ENCODE measurements around the gene OTOG. TPM values are rescaled to one million over a fixed set of nuclear protein-coding genes. Genes with fewer than 3 reads are reported as not detected.

Gene OTOG
- total RNA-seq, 1 experiment from 2014 or later = not detected

GRCh38 chr11:17513853-17514252 is 33.2 kb upstream of the OTOG start:
- Histone ChIP-seq H3K4me3 (no peak overlapping the region), H3K36me3 (no peaks in the 10 kb centered on the region), H3K27me3 (no peaks in the 10 kb centered on the region), H3K9me3 (no peaks in the 10 kb centered on the region)
- DNase-seq = peak; percentile 11

DNA sequence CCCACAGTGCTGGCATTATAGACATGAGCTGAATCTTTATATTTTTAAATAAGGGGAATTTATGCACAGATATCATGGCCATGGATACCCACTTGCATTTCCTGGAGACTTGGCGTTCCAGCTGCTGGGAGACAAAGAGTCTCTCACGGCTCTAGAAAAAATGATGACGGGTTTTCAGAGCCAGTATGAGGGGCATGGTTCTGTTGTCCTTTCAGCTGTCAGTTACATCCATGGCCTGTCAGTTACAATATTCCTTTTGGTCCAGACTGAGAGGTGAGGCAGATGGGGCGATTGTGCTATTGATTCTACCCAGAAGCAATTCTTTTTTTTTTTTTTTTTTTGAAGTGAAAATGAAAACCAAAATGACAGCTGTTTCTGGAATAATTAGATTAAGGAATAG is 32.6 kb upstream of the OTOG start:
- H3K4me3 ChIP-seq = no peak overlapping the region
- DNase-seq = no peak
- no peaks in the 10 kb centered on the region for H3K9me3 ChIP-seq
- H3K36me3 ChIP-seq = no peaks in the 10 kb centered on the region
- no peaks in the 10 kb centered on the region for H3K27me3 ChIP-seq

GRCh38 chr11:17515443-17516176 is 31.4 kb upstream of the OTOG start:
- no peak overlapping the region for H3K4me3 ChIP-seq
- DNase-seq = no peak
- H3K9me3 ChIP-seq = no peaks in the 10 kb centered on the region
- no peaks in the 10 kb centered on the region for H3K27me3 ChIP-seq
- no peaks in the 10 kb centered on the region for H3K36me3 ChIP-seq

DNA sequence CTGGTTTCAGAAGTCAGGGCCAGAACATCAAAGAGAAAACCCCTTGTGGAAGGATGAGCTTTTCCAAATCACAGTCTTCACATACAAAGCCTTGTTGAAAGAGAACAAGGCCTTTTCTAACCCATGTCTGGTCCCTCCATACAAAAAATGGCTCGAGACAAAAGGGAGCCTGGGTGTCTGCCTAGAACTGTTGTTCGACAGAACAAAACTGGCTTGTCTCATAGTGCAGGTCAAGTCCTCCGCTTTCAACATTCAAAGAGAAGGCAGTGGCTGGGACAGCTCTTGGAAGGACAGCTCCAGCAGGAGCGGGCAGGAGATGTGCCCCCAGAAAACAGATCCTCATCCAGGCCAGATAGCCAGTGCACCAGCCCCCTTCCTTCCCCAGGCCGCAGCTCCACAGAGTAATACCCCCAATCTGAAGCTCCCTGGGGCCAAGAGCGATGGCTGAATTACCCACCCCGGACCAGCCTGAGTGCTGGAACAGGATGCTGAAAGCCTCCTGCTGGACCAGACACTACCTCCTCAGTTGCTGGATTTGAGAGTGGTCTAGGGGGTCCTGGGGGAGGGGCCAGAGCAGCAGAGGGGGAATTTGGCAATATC is 30.4 kb upstream of the OTOG start:
- Histone ChIP-seq H3K36me3 (no peaks in the 10 kb centered on the region), H3K4me3 (no peak overlapping the region), H3K9me3 (no peaks in the 10 kb centered on the region), H3K27me3 (no peaks in the 10 kb centered on the region)
- DNase-seq = no peak

DNA sequence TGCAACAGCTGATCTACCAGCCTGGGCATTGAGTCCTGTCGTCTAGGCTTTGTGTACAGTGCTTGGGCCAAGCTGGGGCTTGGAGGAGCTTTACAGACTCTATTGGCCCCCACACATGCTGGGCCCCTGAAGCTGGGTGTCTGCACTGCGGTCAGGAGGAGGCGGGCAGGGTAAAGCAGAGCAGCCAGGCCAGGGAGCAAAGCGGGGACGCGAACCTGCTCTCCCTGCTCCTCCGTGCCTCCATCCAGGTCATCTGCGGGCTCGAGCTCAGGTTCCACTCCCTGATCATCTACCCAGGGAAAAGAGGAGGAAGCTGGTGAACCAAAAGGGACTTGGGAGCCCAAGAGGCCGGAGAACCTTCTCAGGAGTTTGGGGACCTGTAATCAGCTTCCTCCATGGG is 29.9 kb upstream of the OTOG start:
- no peaks in the 10 kb centered on the region for H3K36me3 ChIP-seq
- no peaks in the 10 kb centered on the region for H3K9me3 ChIP-seq
- no peak for DNase-seq
- no peaks in the 10 kb centered on the region for H3K27me3 ChIP-seq
- H3K4me3 ChIP-seq = no peak overlapping the region

DNA sequence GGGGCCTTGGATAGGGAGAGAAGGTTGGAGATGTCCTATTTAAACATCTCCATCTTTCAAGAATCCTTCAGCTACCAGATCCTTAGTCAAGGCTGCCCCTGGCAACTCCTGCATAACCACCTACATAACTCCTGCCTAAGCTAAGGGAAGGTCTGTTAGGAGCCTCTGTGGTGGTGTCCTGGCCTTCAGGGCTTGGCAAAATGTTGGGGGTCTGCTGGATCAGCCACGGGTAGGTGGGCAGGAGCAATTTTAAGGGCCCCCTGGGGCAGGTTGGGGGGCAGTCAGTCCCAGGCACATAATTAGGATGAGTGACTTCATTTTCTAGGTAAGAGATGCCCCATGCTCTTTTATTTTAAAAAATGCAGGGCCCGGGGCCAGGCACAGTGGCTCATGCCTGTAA is 28.7 kb upstream of the OTOG start:
- no peak for DNase-seq
- Histone ChIP-seq H3K9me3 (no peaks in the 10 kb centered on the region), H3K27me3 (no peaks in the 10 kb centered on the region)

GRCh38 chr11:17519061-17519885 is 27.8 kb upstream of the OTOG start:
- H3K27me3 ChIP-seq = no peaks in the 10 kb centered on the region
- DNase-seq = no peak
- H3K36me3 ChIP-seq = no peaks in the 10 kb centered on the region
- no peak overlapping the region for H3K4me3 ChIP-seq
- H3K9me3 ChIP-seq = no peaks in the 10 kb centered on the region

More for the DNA sequence above, 28.7 kb upstream of the OTOG start:
- no peaks in the 10 kb centered on the region for H3K36me3 ChIP-seq
- no peak overlapping the region for H3K4me3 ChIP-seq

- DNase-seq = no peak
- Histone ChIP-seq H3K4me3 (no peak overlapping the region), H3K36me3 (no peaks in the 10 kb centered on the region), H3K9me3 (no peaks in the 10 kb centered on the region), H3K27me3 (no peaks in the 10 kb centered on the region)
These were observed 25.8 kb upstream of the OTOG start for GRCh38 chr11:17521106-17521900.

- DNase-seq = no peak
- Histone ChIP-seq H3K27me3 (no peaks in the 10 kb centered on the region), H3K36me3 (no peaks in the 10 kb centered on the region), H3K9me3 (no peaks in the 10 kb centered on the region), H3K4me3 (no peak overlapping the region)
These were observed 24.4 kb upstream of the OTOG start for GRCh38 chr11:17522655-17523054.

GRCh38 chr11:17524221-17524620 is 22.8 kb upstream of the OTOG start:
- Histone ChIP-seq H3K9me3 (no peaks in the 10 kb centered on the region), H3K27me3 (no peaks in the 10 kb centered on the region), H3K36me3 (no peaks in the 10 kb centered on the region), H3K4me3 (no peak overlapping the region)
- DNase-seq = no peak

DNA sequence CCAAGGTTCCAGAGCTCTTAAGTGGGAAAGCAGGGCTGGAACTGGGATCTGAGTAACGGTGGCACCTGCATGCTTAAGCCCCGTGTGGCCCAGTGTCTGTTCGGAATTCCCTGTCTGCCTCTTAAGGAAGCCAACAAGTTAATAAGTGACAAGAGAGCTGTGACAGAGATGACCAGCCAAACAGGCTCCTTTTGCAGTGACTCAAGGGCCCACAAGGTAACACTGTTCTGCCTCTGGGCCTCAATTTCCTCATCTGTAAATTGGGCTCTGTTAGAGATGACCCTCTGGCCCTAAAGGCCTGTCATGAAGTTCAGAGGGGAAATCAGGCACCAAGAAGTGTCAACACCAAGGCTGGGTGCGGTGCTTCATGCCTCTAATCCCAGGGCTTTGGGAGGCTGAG is 21.5 kb upstream of the OTOG start:
- H3K27me3 ChIP-seq = no peaks in the 10 kb centered on the region
- H3K9me3 ChIP-seq = no peaks in the 10 kb centered on the region
- H3K36me3 ChIP-seq = no peaks in the 10 kb centered on the region
- no peak for DNase-seq
- H3K4me3 ChIP-seq = no peak overlapping the region

- Histone ChIP-seq H3K4me3 (no peak overlapping the region), H3K27me3 (no peaks in the 10 kb centered on the region), H3K9me3 (no peaks in the 10 kb centered on the region), H3K36me3 (no peaks in the 10 kb centered on the region)
- no peak for DNase-seq
These were observed 20.7 kb upstream of the OTOG start for GRCh38 chr11:17526326-17526725.

DNA sequence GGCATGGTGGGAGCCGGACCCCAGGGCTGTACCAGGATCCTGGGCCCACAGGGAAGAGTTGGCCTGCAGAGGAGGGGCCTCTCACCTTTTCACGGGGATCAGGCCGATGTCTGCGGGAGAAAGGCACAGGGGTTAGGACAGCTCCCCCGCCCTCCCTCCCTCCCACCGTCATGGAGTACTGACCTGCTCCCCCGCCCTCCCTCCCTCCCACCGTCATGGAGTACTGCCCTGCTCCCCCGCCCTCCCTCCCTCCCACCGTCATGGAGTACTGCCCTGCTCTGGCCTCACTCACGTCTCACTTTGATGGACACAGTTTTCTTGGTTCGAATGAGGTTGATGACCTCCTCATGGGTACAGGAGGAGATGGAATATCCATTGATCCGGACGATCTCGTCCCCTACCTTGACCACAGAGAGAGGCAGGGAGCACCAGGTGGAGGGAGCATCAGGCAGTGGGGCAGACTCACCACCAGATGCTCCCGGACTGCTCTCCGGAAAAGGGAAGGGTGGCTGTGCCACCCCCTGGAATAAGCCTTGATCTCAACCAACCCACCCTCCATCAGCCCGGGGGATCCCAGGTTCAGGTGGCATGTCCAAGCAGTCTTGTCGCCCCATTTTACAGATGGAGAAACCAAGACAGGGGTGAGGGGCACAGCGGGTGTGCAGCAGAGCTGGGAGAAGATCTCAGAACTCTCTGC is 20.0 kb upstream of the OTOG start:
- no peaks in the 10 kb centered on the region for H3K27me3 ChIP-seq
- no peaks in the 10 kb centered on the region for H3K9me3 ChIP-seq
- H3K36me3 ChIP-seq = no peaks in the 10 kb centered on the region
- no peak for DNase-seq
- H3K4me3 ChIP-seq = no peak overlapping the region

GRCh38 chr11:17527628-17527995 is 19.4 kb upstream of the OTOG start:
- Histone ChIP-seq H3K27me3 (no peaks in the 10 kb centered on the region), H3K36me3 (no peaks in the 10 kb centered on the region), H3K4me3 (no peak overlapping the region), H3K9me3 (no peaks in the 10 kb centered on the region)
- DNase-seq = no peak

- no peaks in the 10 kb centered on the region for H3K36me3 ChIP-seq
- no peaks in the 10 kb centered on the region for H3K27me3 ChIP-seq
- H3K4me3 ChIP-seq = no peak overlapping the region
- H3K9me3 ChIP-seq = no peaks in the 10 kb centered on the region
- peak; percentile 38 for DNase-seq
These were observed 18.8 kb upstream of the OTOG start for GRCh38 chr11:17528181-17528691.
